GM12873 (cell line): ENCODE data around the gene PTGDS.

Source experiments
- TF ChIP-seq, protein P1 (sequence below): IDR thresholded peaks from 2 replicates; pipeline ENCODE4 v1.5.1; 2012; ENCODE audit warnings: low read depth, mild to moderate bottlenecking, moderate library complexity, low read length, control low read depth; ENCODE audit not compliant: insufficient read depth; ENCODE audit errors: missing control alignments

The PTGDS gene

DNA sequence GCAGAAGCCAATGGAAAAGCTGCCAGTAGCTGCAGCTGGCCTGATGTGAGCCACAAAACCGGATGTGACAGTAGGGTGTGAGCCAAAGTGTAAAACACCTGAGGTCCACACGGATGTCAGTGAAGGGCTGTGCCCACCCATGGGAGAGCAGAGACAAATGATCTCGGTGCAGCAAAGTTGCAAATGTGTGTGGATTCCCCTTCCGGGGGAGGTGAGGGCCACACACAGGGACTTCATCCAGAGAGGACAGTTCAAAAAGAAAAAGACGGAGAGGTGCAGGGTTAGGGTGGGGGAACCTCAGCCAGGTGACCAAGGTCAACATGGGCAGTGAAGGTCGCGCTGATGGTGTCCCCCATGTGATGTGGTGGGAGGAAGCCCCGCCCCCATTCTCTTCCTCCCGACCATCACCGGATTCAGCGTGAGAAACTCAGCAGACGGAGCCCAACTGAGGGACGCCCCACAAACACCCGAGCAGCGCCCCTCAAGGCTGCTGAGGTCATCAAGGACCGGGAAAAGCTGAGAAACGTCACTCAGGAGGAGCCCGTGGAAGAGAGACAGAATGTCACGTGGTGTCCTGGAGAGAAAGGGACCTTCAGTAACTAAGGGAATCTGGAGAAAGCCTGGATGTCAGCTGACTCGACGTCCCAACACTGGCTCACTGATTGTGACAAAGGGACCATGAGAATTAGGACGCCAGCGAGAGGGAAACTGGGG lies 11.4 kb upstream of the PTGDS start:
- TF ChIP-seq, protein P1, sequence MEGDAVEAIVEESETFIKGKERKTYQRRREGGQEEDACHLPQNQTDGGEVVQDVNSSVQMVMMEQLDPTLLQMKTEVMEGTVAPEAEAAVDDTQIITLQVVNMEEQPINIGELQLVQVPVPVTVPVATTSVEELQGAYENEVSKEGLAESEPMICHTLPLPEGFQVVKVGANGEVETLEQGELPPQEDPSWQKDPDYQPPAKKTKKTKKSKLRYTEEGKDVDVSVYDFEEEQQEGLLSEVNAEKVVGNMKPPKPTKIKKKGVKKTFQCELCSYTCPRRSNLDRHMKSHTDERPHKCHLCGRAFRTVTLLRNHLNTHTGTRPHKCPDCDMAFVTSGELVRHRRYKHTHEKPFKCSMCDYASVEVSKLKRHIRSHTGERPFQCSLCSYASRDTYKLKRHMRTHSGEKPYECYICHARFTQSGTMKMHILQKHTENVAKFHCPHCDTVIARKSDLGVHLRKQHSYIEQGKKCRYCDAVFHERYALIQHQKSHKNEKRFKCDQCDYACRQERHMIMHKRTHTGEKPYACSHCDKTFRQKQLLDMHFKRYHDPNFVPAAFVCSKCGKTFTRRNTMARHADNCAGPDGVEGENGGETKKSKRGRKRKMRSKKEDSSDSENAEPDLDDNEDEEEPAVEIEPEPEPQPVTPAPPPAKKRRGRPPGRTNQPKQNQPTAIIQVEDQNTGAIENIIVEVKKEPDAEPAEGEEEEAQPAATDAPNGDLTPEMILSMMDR, result no peak

DNA sequence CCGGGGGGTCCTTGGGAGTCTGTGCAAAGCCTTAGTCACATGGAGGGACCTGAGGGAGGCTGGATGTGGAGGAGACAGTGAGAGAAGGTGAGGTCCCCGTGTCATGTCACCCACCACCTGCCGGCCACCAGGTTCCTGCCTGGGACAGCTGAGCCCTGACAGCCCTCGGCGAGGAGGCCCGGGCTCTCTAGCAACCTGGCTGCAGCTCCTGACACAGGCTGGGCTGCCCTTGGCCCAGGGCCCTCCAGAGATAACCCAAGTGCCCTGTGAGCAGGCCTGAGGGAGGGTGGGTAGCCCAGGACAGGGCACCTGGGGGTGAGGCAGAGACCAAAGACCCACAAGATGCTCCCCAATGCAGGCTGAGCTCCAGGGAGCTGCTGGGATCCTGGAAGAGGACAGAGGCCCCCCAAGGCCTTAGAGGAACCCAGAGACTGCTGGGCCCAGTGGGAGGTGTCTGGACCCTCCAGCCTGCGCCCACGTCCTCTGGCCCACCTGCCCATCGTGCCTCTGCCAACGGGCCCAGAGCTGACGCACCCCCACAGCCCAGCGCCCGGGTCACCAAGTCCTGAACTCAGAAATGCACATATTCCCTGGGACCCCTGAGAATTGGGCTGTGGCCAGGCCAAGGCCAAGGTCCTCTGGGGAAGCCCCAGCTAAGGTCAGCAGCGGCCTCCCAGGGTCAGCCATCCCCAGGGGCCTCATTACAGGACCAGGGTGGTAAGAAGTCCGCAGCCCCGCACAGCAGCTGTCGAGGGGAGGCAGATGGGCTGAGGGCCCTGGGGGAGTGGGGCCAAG lies 8.8 kb upstream of the PTGDS start:
- TF ChIP-seq, protein P1, result no peak

DNA sequence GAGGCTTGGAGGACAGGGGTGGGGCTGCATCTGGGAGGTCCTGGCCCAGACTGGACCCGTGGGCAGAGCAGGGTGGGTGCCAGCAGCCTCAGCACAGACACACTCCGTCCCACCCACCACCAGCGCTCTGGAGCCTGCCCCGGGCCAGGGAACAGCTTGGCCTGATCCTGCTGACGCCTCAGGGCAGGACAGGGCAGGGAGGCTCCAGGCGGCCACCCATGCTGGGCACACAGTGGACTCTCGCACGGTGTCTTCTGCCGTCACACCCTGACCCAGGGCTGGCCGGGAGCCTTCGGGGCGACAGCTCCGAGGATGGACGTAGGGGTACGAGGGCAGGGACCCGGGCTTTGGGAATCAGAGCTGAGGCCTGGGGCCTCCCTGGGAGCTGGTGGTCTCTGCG lies 8.2 kb upstream of the PTGDS start:
- TF ChIP-seq, protein P1, result no peak

DNA sequence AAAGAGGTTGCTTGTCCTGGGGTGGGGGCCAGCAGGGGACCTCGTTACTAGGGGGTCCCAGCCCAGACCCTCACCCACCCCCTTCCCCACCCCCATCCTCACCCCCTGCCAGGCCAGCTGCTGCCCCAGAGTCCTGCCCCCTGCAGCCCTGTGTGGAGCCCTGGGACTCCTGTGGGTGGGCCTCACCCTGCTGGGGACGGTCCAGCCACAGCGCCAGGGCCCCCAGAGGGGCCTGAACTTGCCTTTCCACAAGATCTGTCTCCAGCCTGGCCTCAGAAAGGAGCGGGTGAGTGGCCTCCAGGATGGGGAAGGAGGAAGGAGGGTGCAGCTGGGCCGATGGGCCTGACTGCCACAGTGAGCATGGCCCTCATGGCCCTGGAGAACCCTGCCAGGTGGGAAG lies 7.5 kb upstream of the PTGDS start:
- TF ChIP-seq, protein P1, result no peak

DNA sequence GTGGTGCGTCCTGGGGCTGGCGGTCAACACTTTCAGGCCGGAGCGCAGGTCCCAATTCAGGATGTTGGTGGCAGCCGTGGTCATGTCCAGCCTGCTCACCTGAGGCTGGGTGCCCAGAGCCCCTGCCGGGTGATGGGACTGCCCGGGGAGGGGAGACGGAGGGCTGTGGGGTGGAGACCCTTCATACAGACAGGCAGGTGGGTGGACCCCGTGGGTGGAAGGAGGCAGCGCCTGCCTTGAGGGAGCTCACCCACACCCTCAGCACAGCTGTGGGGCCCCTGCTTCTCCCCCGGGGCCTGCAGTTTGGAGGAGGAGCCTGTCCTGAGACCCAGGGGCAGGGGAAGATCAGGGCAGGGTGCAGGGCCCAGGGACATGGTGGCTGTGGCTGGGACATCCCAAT lies 6.9 kb upstream of the PTGDS start:
- TF ChIP-seq, protein P1, result no peak

DNA sequence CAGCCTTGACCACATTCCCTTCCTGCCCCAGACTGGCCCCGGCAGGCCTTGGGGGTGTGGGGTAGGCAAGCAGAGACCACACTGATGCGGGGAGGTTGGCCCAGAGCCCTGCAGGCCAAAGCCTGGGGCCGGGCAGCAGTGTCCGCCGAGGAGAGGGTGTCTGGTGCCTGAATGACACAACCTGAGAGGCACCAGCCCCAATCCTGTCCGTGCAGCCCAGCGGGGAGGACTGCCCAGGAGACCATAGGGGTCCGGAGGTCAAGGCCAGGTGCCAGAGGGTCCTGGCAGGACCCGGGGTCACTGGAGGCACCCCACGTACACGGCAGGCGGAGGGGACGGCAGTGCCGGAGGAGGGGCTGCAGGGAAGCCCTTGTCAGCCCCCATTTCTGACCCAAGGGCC lies 5.6 kb upstream of the PTGDS start:
- TF ChIP-seq, protein P1, result no peak

DNA sequence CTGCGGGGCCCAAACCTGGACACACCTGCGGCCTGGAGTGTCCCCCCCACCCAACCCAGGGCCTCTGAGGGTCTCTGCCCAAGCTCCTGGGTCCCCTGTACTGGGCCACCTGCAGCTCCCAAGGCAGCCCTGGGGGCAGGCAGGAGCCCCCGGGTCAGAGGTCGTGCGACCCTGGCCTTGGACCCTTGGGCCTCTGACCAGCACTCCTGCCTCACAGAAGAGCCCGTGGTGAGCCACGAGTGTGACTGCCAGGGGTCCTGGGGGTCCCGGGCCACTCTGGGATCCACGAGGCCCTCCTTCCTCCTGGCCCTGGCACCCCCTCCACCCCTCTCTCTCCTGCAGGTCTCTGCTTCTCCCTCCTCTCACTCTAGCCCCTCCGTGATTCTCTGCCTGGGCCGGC lies 5.0 kb upstream of the PTGDS start:
- TF ChIP-seq, protein P1, result no peak
